Activated T-helper 1 cell treated with anti-CD3 and anti-CD28 coated beads, Interleukin-12 subunit alpha, Interleukin-12 subunit beta, Interleukin-2, Interleukin-4 antibody, amounts not matched to agents 30 ng/mL and 10 ng/mL and 1 ng/mL, durations not matched to agents 14 hours and 24 hours and 36 hours (primary cell): ENCODE data around the gene NOP53. TPM values are rescaled to one million over a fixed set of nuclear protein-coding genes. Genes with fewer than 3 reads are reported as not detected.
"Not testable (repeated sequence)": the region's sequence is repeated elsewhere in the genome, so short reads cannot be mapped to it uniquely, and the experiment has no call there.

Experiments used
- DNase-seq: peaks from one replicate; pipeline ENCODE4 v3.0.0; 2021; ENCODE audit warnings: low spot score
- H3K27ac Mint-ChIP-seq: one replicate; pipeline ENCODE4 v1.8.0; 2021; ENCODE audit warnings: mild to moderate bottlenecking, mixed read lengths
- H3K27me3 Mint-ChIP-seq: one replicate; pipeline ENCODE4 v1.8.0; 2022; ENCODE audit warnings: mild to moderate bottlenecking, moderate library complexity, mixed read lengths; ENCODE audit not compliant: insufficient read depth
- H3K36me3 Mint-ChIP-seq: one replicate; pipeline ENCODE4 v1.8.0; 2021; ENCODE audit warnings: low read depth, mixed read lengths
- H3K4me1 Mint-ChIP-seq: one replicate; pipeline ENCODE4 v1.8.0; 2021; ENCODE audit warnings: low read depth, mixed read lengths
- H3K4me3 Mint-ChIP-seq: one replicate; pipeline ENCODE4 v1.8.0; 2021; ENCODE audit warnings: mild to moderate bottlenecking, moderate library complexity, mixed read lengths
- H3K9me3 Mint-ChIP-seq: one replicate; pipeline ENCODE4 v1.8.0; 2021; ENCODE audit warnings: mixed read lengths
- intact Hi-C: fragments of 100-400 bp; cut with micrococcal nuclease; formaldehyde crosslinking; loops from one replicate; pipeline ENCODE4 v1.15.1; 2024
- total RNA-seq: library from RNA; stranded (reverse); gene quantifications from 2 replicates; pipeline ENCODE4 v1.2.3, GENCODE V29; 2022

NOP53 gene
- total RNA-seq, 1 donor from 2014 or later, result 206 TPM

- Mint-ChIP-seq H3K4me3 (no peak overlapping the region), H3K27me3 (peaks cover 3% of the 10 kb centered on the region), H3K4me1 (peaks cover 15% of the 10 kb centered on the region), H3K9me3 (no peaks in the 10 kb centered on the region), H3K36me3 (no peaks in the 10 kb centered on the region), H3K27ac (no peak overlapping the region)
- no peak for DNase-seq
- intact Hi-C loops, result no loop called here
Measured at GRCh38 chr19:47725759-47726401, 19.5 kb upstream of the NOP53 start.

- Mint-ChIP-seq H3K27ac (peak overlapping the region; percentile 44), H3K36me3 (no peaks in the 10 kb centered on the region), H3K4me1 (peaks cover 15% of the 10 kb centered on the region), H3K4me3 (no peak overlapping the region), H3K27me3 (peaks cover 3% of the 10 kb centered on the region), H3K9me3 (no peaks in the 10 kb centered on the region)
- intact Hi-C loops, result no loop called here
- no peak for DNase-seq
Measured at GRCh38 chr19:47726467-47726866, 18.9 kb upstream of the NOP53 start.

GRCh38 chr19:47728295-47728694 lies 17.1 kb upstream of the NOP53 start:
- H3K27me3 Mint-ChIP-seq, intact Hi-C loops, H3K27ac Mint-ChIP-seq, DNase-seq, H3K36me3 Mint-ChIP-seq, H3K9me3 Mint-ChIP-seq: not testable (repeated sequence)
- H3K4me1 Mint-ChIP-seq, result peaks cover 15% of the 10 kb centered on the region
- H3K4me3 Mint-ChIP-seq, result peak overlapping the region; percentile 3

- Mint-ChIP-seq H3K27me3 (peaks cover 7% of the 10 kb centered on the region), H3K4me1 (peaks cover 15% of the 10 kb centered on the region), H3K9me3 (no peaks in the 10 kb centered on the region), H3K27ac (no peak overlapping the region), H3K36me3 (no peaks in the 10 kb centered on the region), H3K4me3 (peak overlapping the region; percentile 82)
- no peak for DNase-seq
- intact Hi-C loops, result no loop called here
Measured at GRCh38 chr19:47729468-47729798, 15.9 kb upstream of the NOP53 start.

GRCh38 chr19:47729799-47730520 lies 15.4 kb upstream of the NOP53 start:
- peak overlapping the region; percentile 64 for H3K27ac Mint-ChIP-seq
- H3K9me3 Mint-ChIP-seq, result no peaks in the 10 kb centered on the region
- H3K4me3 Mint-ChIP-seq, result peak overlapping the region; percentile 82
- H3K4me1 Mint-ChIP-seq, result peaks cover 15% of the 10 kb centered on the region
- peak; percentile 50 for DNase-seq
- intact Hi-C loops, result loop anchor here (1.0 kb wide), 1 partner anchor 13 kb away; no protein-coding TSS in a partner anchor
- H3K36me3 Mint-ChIP-seq, result no peaks in the 10 kb centered on the region
- peaks cover 7% of the 10 kb centered on the region for H3K27me3 Mint-ChIP-seq

GRCh38 chr19:47730521-47730889 lies 14.8 kb upstream of the NOP53 start:
- intact Hi-C loops, result loop anchor here (1.0 kb wide), 1 partner anchor 13 kb away; no protein-coding TSS in a partner anchor
- Mint-ChIP-seq H3K27ac (no peak overlapping the region), H3K9me3 (no peaks in the 10 kb centered on the region), H3K27me3 (peaks cover 5% of the 10 kb centered on the region), H3K36me3 (no peaks in the 10 kb centered on the region), H3K4me1 (peaks cover 15% of the 10 kb centered on the region), H3K4me3 (peak overlapping the region; percentile 61)
- no peak for DNase-seq

DNA sequence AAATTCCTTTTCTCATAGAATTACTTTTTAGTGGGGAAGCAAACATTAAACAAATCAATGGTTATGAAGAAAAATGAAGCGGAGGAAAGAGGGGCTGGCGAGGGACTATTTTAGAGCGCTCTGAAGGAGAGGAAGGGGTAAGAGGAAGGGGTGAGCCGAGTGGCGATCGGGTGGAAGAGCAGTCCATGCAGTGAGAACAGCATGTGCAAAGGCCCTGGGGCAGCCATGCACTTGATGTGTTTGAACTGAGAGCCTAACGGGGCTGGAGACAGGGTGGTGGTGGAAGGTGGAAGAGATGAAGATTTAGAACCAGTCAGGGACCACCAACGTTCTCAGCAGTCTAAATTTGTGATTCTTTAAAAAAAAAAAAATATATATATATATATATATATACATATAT lies 14.4 kb upstream of the NOP53 start:
- H3K4me1 Mint-ChIP-seq, result peaks cover 15% of the 10 kb centered on the region
- DNase-seq, result no peak
- H3K27me3 Mint-ChIP-seq, result peaks cover 5% of the 10 kb centered on the region
- no peaks in the 10 kb centered on the region for H3K36me3 Mint-ChIP-seq
- H3K9me3 Mint-ChIP-seq, result no peaks in the 10 kb centered on the region
- no peak overlapping the region for H3K27ac Mint-ChIP-seq
- H3K4me3 Mint-ChIP-seq, result no peak overlapping the region
- intact Hi-C loops, result loop anchor here (1.0 kb wide), 1 partner anchor 12 kb away; no protein-coding TSS in a partner anchor

GRCh38 chr19:47735131-47735530 lies 10.2 kb upstream of the NOP53 start:
- peaks cover 5% of the 10 kb centered on the region for H3K27me3 Mint-ChIP-seq
- no peaks in the 10 kb centered on the region for H3K9me3 Mint-ChIP-seq
- no peaks in the 10 kb centered on the region for H3K4me1 Mint-ChIP-seq
- intact Hi-C loops, result no loop called here
- no peaks in the 10 kb centered on the region for H3K36me3 Mint-ChIP-seq
- no peak for DNase-seq
- H3K4me3 Mint-ChIP-seq, result no peak overlapping the region
- H3K27ac Mint-ChIP-seq, result no peak overlapping the region

- intact Hi-C loops, result loop anchor here (10.0 kb wide), 1 partner anchor 434 kb away; the partner anchor contains the start of genes LIG1 and ZSWIM9
- H3K36me3 Mint-ChIP-seq, result peaks cover 3% of the 10 kb centered on the region
- H3K4me3 Mint-ChIP-seq, result no peak overlapping the region
- H3K27ac Mint-ChIP-seq, result no peak overlapping the region
- peaks cover 19% of the 10 kb centered on the region for H3K4me1 Mint-ChIP-seq
- no peaks in the 10 kb centered on the region for H3K9me3 Mint-ChIP-seq
- DNase-seq, result no peak
- peaks cover 2% of the 10 kb centered on the region for H3K27me3 Mint-ChIP-seq
Measured at GRCh38 chr19:47740866-47741519, 4.4 kb upstream of the NOP53 start.

DNA sequence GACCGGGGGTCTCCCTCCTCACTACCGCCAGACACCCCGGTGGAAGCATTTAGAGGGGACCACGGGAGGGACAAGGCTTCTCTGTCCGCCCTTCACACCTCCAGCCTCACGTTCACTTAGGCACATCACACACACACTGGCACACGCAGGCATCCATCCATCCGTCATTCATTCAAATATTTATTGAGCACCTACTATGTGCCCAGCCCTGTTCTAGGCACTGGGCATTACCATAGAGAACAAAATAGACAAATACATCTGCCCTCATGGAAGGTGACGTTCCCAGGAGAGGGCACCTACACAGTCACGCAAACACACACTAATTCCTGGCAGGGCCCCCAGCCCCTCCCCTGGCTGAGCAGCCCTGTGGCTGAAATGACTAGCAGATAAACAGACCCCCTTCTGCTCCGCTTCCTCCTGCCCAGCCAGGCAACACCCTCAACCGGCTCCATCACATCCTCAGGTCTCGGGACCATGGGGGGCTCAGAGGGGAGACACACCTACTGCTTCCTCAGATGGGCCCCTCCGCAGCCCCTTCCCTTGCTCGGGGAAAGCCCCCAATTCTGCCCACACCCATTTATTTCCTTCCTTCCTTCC lies 3.7 kb upstream of the NOP53 start:
- intact Hi-C loops, result loop anchor here (2.0 to 10.0 kb wide), 2 partner anchors 313 to 433 kb away; partner anchors contain the start of genes LIG1 and ZSWIM9
- Mint-ChIP-seq H3K27me3 (peaks cover 2% of the 10 kb centered on the region), H3K36me3 (peaks cover 4% of the 10 kb centered on the region), H3K4me1 (peaks cover 19% of the 10 kb centered on the region), H3K4me3 (no peak overlapping the region), H3K9me3 (no peaks in the 10 kb centered on the region), H3K27ac (peak overlapping the region; percentile 76)
- no peak for DNase-seq

- H3K27me3 Mint-ChIP-seq, result peaks cover 2% of the 10 kb centered on the region
- intact Hi-C loops, result loop anchor here (1.0 to 10.0 kb wide), 7 partner anchors 12 to 432 kb away; partner anchors contain the start of genes EHD2, KPTN, LIG1 and ZSWIM9
- H3K4me3 Mint-ChIP-seq, result peak overlapping the region; percentile 99
- H3K4me1 Mint-ChIP-seq, result peaks cover 24% of the 10 kb centered on the region
- H3K27ac Mint-ChIP-seq, result no peak overlapping the region
- no peak for DNase-seq
- no peaks in the 10 kb centered on the region for H3K9me3 Mint-ChIP-seq
- peaks cover 8% of the 10 kb centered on the region for H3K36me3 Mint-ChIP-seq
Measured at GRCh38 chr19:47742634-47743033, 2.7 kb upstream of the NOP53 start.

GRCh38 chr19:47746129-47746528 lies 783 bp downstream of the NOP53 start:
- H3K27me3 Mint-ChIP-seq, H3K9me3 Mint-ChIP-seq, DNase-seq: not testable (repeated sequence)
- H3K27ac Mint-ChIP-seq, result peak overlapping the region; percentile 73
- intact Hi-C loops, result loop anchor here (10.0 kb wide), 1 partner anchor 429 kb away; the partner anchor contains the start of genes LIG1 and ZSWIM9
- H3K36me3 Mint-ChIP-seq, result peaks cover 28% of the 10 kb centered on the region
- H3K4me3 Mint-ChIP-seq, result peak overlapping the region; percentile 99
- peaks cover 37% of the 10 kb centered on the region for H3K4me1 Mint-ChIP-seq
